Peyer's patch (tissue), 4 donors: ENCODE measurements around the gene RPRD1A.

Experiments used
- POLR2A ChIP-seq, 2 donors: fragments of 450-650 bp; IDR thresholded peaks; one replicate each; pipeline ENCODE4 v1.5.1; 2017; ENCODE audit warnings: antibody characterized with exemption in 2 of 2, mild to moderate bottlenecking in 2 of 2, moderate library complexity in 2 of 2
- TF ChIP-seq, protein P1 (sequence below), 6 experiments: fragments of 450-650 bp in 4 of 6; fragments of 200-600 bp in 2 of 6; sonication (generic) in 1 of 6; IDR thresholded peaks; one replicate each; pipeline ENCODE4 v1.5.1; 2017 to 2019; ENCODE audit warnings: antibody characterized with exemption in 6 of 6, mild to moderate bottlenecking in 3 of 6, moderate library complexity in 1 of 6

DNA sequence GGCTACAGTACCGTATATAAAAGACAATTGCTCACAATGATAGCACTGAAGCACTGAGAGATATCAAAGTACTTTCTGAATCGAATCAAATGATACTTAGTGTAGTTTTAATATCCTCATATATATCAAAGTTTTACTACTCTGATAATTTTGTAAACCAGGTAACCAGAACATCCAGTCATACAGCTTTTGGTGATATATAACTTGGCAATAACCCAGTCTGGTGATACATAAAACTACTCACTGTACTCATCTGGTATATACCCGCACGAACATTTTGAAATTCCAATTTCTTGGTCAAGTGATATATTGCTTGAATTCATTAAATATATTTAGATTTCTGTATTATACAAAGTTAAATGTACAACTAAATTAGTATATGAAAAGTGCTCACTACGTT is 41.2 kb upstream of the RPRD1A start:
- TF ChIP-seq, protein P1, sequence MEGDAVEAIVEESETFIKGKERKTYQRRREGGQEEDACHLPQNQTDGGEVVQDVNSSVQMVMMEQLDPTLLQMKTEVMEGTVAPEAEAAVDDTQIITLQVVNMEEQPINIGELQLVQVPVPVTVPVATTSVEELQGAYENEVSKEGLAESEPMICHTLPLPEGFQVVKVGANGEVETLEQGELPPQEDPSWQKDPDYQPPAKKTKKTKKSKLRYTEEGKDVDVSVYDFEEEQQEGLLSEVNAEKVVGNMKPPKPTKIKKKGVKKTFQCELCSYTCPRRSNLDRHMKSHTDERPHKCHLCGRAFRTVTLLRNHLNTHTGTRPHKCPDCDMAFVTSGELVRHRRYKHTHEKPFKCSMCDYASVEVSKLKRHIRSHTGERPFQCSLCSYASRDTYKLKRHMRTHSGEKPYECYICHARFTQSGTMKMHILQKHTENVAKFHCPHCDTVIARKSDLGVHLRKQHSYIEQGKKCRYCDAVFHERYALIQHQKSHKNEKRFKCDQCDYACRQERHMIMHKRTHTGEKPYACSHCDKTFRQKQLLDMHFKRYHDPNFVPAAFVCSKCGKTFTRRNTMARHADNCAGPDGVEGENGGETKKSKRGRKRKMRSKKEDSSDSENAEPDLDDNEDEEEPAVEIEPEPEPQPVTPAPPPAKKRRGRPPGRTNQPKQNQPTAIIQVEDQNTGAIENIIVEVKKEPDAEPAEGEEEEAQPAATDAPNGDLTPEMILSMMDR (IDR thresholded peaks at IDR 0.05): no peak
- TF ChIP-seq POLR2A (IDR thresholded peaks at IDR 0.05): no peak
